VCaP (cell line): ENCODE data around the gene HOXA7.

ENCODE experiments used
- H3K27ac ChIP-seq: fragments of 450-650 bp; 2 replicates; pipeline ENCODE4 v1.5.1; 2017
- CTCF ChIP-seq: fragments of 450-650 bp; conservative IDR thresholded peaks from 2 replicates; pipeline ENCODE4 v1.5.1; 2017; ENCODE audit warnings: mild to moderate bottlenecking, moderate library complexity

HOXA7 gene

GRCh38 chr7:27156508-27156898 lies at the start of gene HOXA7:
HOXA7 (minus strand) TSS chr7:27156675; CDS start chr7:27156545, 130 bp downstream.
- TF ChIP-seq CTCF = no peak
- peak within 1 kb of the TSS; percentile 42; the same call in 1 of the 2 replicates for H3K27ac ChIP-seq

DNA sequence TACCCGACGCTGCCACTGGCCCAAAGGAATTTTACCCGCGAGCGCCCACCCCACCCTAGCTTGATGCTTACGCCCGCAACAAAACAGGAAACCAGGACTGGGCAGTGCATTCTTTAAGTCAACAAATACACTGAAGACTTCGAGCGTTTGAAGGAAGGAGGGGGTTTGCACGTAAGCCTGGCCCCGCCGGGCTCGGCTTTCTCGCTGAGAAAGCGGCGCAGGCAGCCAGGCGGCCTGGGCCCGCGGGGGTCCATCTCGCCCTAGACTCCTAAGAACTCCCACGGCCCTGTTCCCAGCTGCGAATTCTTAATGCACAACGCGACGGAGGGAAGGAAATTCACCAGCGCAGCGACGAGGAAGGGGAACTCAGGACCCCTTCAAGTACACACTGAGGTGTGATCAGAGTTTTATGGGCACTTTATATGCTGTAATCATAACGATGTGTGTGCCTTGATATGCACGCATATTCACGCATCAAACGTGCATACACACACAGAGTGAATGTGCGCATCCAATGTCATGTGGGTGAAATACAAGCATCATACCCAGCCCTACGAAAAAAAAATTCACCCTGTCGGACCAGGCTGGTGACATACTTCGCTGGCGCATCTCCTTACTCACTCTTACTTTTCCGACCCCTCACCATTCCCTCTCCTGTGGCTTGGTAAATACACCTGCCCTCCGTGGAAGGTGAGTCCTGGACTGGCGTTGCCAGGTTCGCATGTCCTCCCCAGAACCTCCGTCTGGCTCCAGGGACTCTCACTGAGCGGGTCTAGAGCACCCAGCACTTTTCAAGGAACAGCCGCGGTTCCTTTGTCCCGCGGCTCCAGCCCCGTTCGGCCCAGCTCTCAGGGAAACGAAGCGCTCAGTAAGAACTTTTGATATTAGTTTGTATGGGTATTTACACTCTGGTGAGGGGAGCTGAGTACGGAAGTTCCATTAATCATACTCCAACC lies 49.1 kb upstream of the HOXA7 start:
- TF ChIP-seq CTCF = no peak

GRCh38 chr7:27204851-27205322 lies 48.4 kb upstream of the HOXA7 start:
- TF ChIP-seq CTCF = no peak
- peak overlapping the region; percentile 98 for H3K27ac ChIP-seq

More for the DNA sequence above, 49.1 kb upstream of the HOXA7 start:
- H3K27ac ChIP-seq = peak overlapping the region; percentile 98

DNA sequence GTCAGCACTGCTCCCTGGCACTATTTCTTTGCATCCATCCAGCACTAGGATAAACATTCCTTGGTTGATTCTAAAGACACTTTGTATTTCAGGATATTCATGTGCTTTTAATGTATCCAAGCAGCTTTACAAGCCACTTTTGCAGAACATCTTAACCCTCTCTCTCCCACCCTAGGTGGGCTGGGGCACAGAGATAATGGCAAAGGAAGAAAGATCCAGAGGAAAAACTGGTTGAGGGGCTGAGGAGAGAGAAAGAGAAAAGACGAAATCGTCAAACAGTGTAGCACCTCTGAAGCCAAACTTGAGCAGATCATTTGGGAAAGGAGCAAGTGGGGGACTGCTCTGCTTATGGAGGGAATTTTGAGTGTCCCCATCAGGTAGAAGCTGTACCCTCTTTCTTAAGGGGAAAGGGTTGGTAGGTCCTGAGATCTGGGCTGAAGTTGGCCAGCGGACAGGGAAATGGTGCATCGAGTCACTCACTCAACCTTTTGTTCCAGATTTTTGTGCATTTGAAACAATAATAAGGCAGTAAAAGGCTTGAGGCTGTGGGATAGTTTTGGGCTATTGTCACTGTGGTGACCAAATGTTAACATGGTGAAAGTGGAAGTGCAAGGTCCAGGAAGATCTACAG lies 47.6 kb upstream of the HOXA7 start:
- no peak for TF ChIP-seq CTCF

GRCh38 chr7:27203365-27203953 lies 47.0 kb upstream of the HOXA7 start:
- peak overlapping the region; percentile 98 for H3K27ac ChIP-seq
- no peak for TF ChIP-seq CTCF

More for the DNA sequence above, 47.6 kb upstream of the HOXA7 start:
- peak overlapping the region; percentile 98 for H3K27ac ChIP-seq

GRCh38 chr7:27202862-27203134 lies 46.3 kb upstream of the HOXA7 start:
- H3K27ac ChIP-seq = peak overlapping the region; percentile 98
- no peak for TF ChIP-seq CTCF
